GM18519 (cell line): ENCODE measurements around the gene KARS1.
"Not testable (repeated sequence)": the region's sequence is repeated elsewhere in the genome, so short reads cannot be mapped to it uniquely, and the experiment has no call there.

Experiments
- ATAC-seq: cut with Tn5 transposase; IDR thresholded peaks from one replicate; pipeline ENCODE4 v1.9.1; 2021; ENCODE audit warnings: mild to moderate bottlenecking, moderate library complexity; ENCODE audit not compliant: unreplicated experiment, low FRiP score

KARS1 gene

GRCh38 chr16:75626806-75627205 lies 20.7 kb downstream of the KARS1 start:
- no peak for ATAC-seq

GRCh38 chr16:75624921-75625334 lies 22.5 kb downstream of the KARS1 start:
- ATAC-seq = no peak

GRCh38 chr16:75622761-75623605 lies 24.5 kb downstream of the KARS1 start, which contains the start of gene ADAT1:
Gene ADAT1 (minus strand): TSS chr16:75623281. CDS start chr16:75620799, 2,482 bp downstream.
- peak; percentile 92 for ATAC-seq

- ATAC-seq = no peak
Measured at GRCh38 chr16:75621170-75621477, 26.3 kb downstream of the KARS1 start.

GRCh38 chr16:75620326-75621169 lies 26.9 kb downstream of the KARS1 start:
- no peak for ATAC-seq

- no peak for ATAC-seq
Measured at GRCh38 chr16:75618780-75619179, 28.7 kb downstream of the KARS1 start.

- no peak for ATAC-seq
Measured at GRCh38 chr16:75617121-75617520, 30.3 kb downstream of the KARS1 start.

- no peak for ATAC-seq
Measured at GRCh38 chr16:75616521-75617010, 30.9 kb downstream of the KARS1 start.

- ATAC-seq = no peak
Measured at GRCh38 chr16:75615619-75616018, 31.8 kb downstream of the KARS1 start.

- ATAC-seq = no peak
Measured at GRCh38 chr16:75614066-75614897, 33.2 kb downstream of the KARS1 start.

- no peak for ATAC-seq
Measured at GRCh38 chr16:75606507-75606906, 41.0 kb downstream of the KARS1 start.

GRCh38 chr16:75603241-75603640 lies 44.2 kb downstream of the KARS1 start:
- no peak for ATAC-seq

GRCh38 chr16:75599452-75600277 lies 47.8 kb downstream of the KARS1 start:
- no peak for ATAC-seq

- no peak for ATAC-seq
Measured at GRCh38 chr16:75593825-75594820, 53.3 kb downstream of the KARS1 start.

GRCh38 chr16:75593308-75593707 lies 54.2 kb downstream of the KARS1 start:
- ATAC-seq = no peak

- ATAC-seq = not testable (repeated sequence)
Measured at GRCh38 chr16:75591927-75592326, 55.5 kb downstream of the KARS1 start.

GRCh38 chr16:75590920-75591843 lies 56.3 kb downstream of the KARS1 start:
- no peak for ATAC-seq
